CD4-positive, alpha-beta memory T cell (primary cell): ENCODE measurements around the gene SAXO2. TPM values are rescaled to one million over a fixed set of nuclear protein-coding genes. Genes with fewer than 3 reads are reported as not detected.
"Not testable (repeated sequence)": the region's sequence is repeated elsewhere in the genome, so short reads cannot be mapped to it uniquely, and the experiment has no call there.

Experiments
- CTCF ChIA-PET: fragments of 350-600 bp; sonication (Branson Sonifier 250); formaldehyde crosslinking; loops from one replicate; lab custom pipeline; 2021; ENCODE audit warnings: inconsistent platforms; ENCODE audit not compliant: partially characterized antibody; lab: Charles Lee
- POLR2A ChIA-PET: fragments of 350-600 bp; sonication (Branson Sonifier 250); formaldehyde crosslinking; loops from one replicate; lab custom pipeline; 2021; ENCODE audit not compliant: partially characterized antibody; lab: Charles Lee
- DNase-seq, 5 donors: peaks; one replicate each; pipeline versions ENCODE4 v3.0.0 to v3.0.0-alpha.2; 2020 to 2022; ENCODE audit warnings: mixed read lengths in 1 of 5
- H3K27ac ChIP-seq: one replicate; pipeline ENCODE4 v1.7.0; 2013; ENCODE audit warnings: low read depth, low read length
- H3K27me3 ChIP-seq: 2 replicates; pipeline ENCODE4 v1.7.0; 2013; ENCODE audit warnings: mild to moderate bottlenecking, low read length, moderate library complexity; ENCODE audit not compliant: insufficient read depth
- H3K36me3 ChIP-seq: 2 replicates; pipeline ENCODE4 v1.7.0; 2013; ENCODE audit warnings: mild to moderate bottlenecking, low read length, moderate library complexity; ENCODE audit not compliant: insufficient read depth
- H3K4me1 ChIP-seq: 2 replicates; pipeline ENCODE4 v1.7.0; 2013; ENCODE audit warnings: mild to moderate bottlenecking, low read length, moderate library complexity; ENCODE audit not compliant: insufficient read depth
- H3K4me3 ChIP-seq, 2 donors: one replicate each; pipeline ENCODE4 v1.7.0; 2013; ENCODE audit warnings: low read length in 2 of 2, mild to moderate bottlenecking in 1 of 2
- H3K9me3 ChIP-seq, 2 donors: one replicate each; pipeline ENCODE4 v1.7.0; 2013; ENCODE audit warnings: low read length in 2 of 2, control low read depth in 1 of 2; ENCODE audit not compliant: control insufficient read depth in 1 of 2
- H3K27ac Mint-ChIP-seq, 7 donors: one replicate each; pipeline ENCODE4 v1.8.0; 2020 to 2021; ENCODE audit warnings: mixed read lengths in 7 of 7, mild to moderate bottlenecking in 6 of 7, inconsistent platforms in 3 of 7, moderate library complexity in 3 of 7
- H3K27me3 Mint-ChIP-seq, 2 donors: one replicate each; pipeline ENCODE4 v1.8.0; 2020 to 2021; ENCODE audit warnings: mixed read lengths in 2 of 2
- H3K36me3 Mint-ChIP-seq, 2 donors: one replicate each; pipeline ENCODE4 v1.8.0; 2020 to 2021; ENCODE audit warnings: mixed read lengths in 2 of 2, inconsistent platforms in 1 of 2, mild to moderate bottlenecking in 1 of 2
- H3K4me1 Mint-ChIP-seq, 4 donors: one replicate each; pipeline ENCODE4 v1.8.0; 2020 to 2021; ENCODE audit warnings: mixed read lengths in 4 of 4, mild to moderate bottlenecking in 1 of 4
- H3K4me3 Mint-ChIP-seq, 8 donors: one replicate each; pipeline ENCODE4 v1.8.0; 2020 to 2021; ENCODE audit warnings: mixed read lengths in 8 of 8, mild to moderate bottlenecking in 7 of 8, moderate library complexity in 6 of 8, inconsistent platforms in 3 of 8
- H3K9me3 Mint-ChIP-seq, 8 donors: one replicate each; pipeline ENCODE4 v1.8.0; 2020 to 2021; ENCODE audit warnings: mixed read lengths in 8 of 8, mild to moderate bottlenecking in 5 of 8, inconsistent platforms in 3 of 8, moderate library complexity in 1 of 8
- intact Hi-C: fragments of 100-400 bp; cut with micrococcal nuclease; formaldehyde crosslinking; loops from one replicate; pipeline ENCODE4 v1.15.1; 2023
- polyA plus RNA-seq, 2 donors: library from polyadenylated mRNA; unstranded; fragments of 300-500 nt; fragmentation: Illumina TruSeq; gene quantifications; one replicate each; pipeline ENCODE4 v1.2.3, GENCODE V29; 2021
- total RNA-seq, 2 experiments: library from RNA; stranded (reverse); gene quantifications; one replicate each; pipeline ENCODE4 v1.2.3, GENCODE V29; 2021

SAXO2 gene
- total and polyA plus RNA-seq, 4 experiments from 2014 or later, result 0.26 to 2.7 (median 1.7) TPM; not detected in 1

DNA sequence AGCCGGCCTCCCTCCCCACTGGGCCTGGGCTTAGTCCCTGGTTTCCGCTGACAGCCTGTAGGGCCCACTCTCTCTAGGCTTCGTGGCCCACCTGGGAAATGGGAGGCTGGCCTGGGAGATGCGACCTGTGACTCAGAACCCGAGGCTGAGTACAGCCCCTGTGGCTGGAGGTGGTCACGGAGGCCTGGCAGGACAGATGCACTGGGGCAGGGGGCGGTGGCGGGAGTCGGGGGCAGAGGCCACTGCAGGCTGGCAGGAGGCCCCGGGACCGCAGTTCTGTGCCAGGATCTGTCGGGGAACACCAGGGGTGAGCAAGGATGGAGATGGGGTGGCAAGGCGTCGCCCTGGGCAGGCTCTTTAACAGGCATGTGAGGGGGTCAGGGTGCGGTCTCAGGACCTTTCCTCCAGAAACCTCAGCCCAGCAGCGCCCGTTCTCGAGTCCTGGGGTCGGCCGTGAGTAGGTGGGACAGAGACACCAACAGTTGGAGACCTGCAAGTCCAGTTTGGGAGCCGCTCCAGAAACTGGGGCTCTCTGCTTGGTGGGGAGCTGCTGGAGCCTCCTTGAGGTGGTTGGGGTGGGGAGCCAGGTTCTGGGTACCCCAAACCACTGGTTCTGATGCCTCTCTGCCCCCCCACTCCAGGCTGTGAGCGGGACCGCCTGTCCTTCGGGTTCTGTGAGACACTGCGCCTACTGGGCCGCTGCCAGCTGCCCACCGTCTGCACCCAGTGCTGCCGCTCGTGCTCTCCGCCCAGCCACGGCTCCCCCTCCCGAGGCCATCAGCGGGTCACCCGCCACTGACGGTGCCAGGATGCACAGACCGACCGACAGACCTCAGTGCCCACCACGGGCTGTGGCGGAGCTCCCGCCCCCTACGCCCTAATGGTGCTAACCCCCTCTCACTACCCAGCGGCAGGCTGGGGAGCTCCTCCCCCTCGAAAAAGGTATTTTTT, 71.3 kb downstream of the SAXO2 start:
- POLR2A ChIA-PET, H3K27me3 ChIP-seq: not testable (repeated sequence)

More for the DNA sequence above, 71.3 kb downstream of the SAXO2 start:
- H3K36me3 ChIP-seq, H3K27ac Mint-ChIP-seq, H3K4me3 ChIP-seq, H3K27ac ChIP-seq, H3K27me3 Mint-ChIP-seq, H3K9me3 Mint-ChIP-seq, H3K4me3 Mint-ChIP-seq, H3K9me3 ChIP-seq, CTCF ChIA-PET, H3K4me1 ChIP-seq, H3K36me3 Mint-ChIP-seq: not testable (repeated sequence)
- DNase-seq, result peak in 1 of 5 donors; percentile 30
- intact Hi-C loops, result loop anchor here (10.0 kb wide), 1 partner anchor 49 kb away; no protein-coding TSS in a partner anchor
- peaks cover 0 to 13% (median 4%) of the 10 kb centered on the region in 4 donors for H3K4me1 Mint-ChIP-seq

Other genes with a start within 250 kb of the SAXO2 start
- gene MEX3B, start 216.8 kb upstream of the SAXO2 start, total RNA-seq, result 1 to 10 TPM; 1.6 TPM
- gene MEX3B, start 216.8 kb upstream of the SAXO2 start, polyA plus RNA-seq, result not detected
- gene EFL1, start 84 bp upstream of the SAXO2 start, total RNA-seq, result 10 to 100 TPM; 19.9 to 23.1 TPM
- 10 to 100 TPM in 1 of 2 donors, 1 to 10 TPM in 1; 9.3 to 23.8 TPM for gene EFL1, start 84 bp upstream of the SAXO2 start, polyA plus RNA-seq
- gene GOLGA6L10, start 86.7 kb downstream of the SAXO2 start, total RNA-seq, result 1 to 10 TPM; 2.4 to 3.0 TPM
- gene GOLGA6L10, start 86.7 kb downstream of the SAXO2 start, polyA plus RNA-seq, result under 1 TPM in 1 of 2 donors, not detected in 1; 0.98 TPM
- 1 to 10 TPM; 3.8 to 3.9 TPM for gene GOLGA6L9, start 167.0 kb downstream of the SAXO2 start, total RNA-seq
- under 1 TPM; 0.11 to 0.69 TPM for gene GOLGA6L9, start 167.0 kb downstream of the SAXO2 start, polyA plus RNA-seq